Ectodermal cell (in vitro differentiated cells): ENCODE measurements around the gene SMIM44.

Experiments
- H3K27ac ChIP-seq: 2 replicates; pipeline ENCODE4 v1.7.0; 2013; ENCODE audit warnings: mild to moderate bottlenecking, low read depth, low read length; ENCODE audit not compliant: insufficient read depth, poor library complexity, severe bottlenecking
- H3K27me3 ChIP-seq: 2 replicates; pipeline ENCODE4 v1.7.0; 2013; ENCODE audit warnings: mild to moderate bottlenecking, low read length; ENCODE audit not compliant: insufficient read depth, control insufficient read depth, poor library complexity, severe bottlenecking
- H3K36me3 ChIP-seq: one replicate; pipeline ENCODE4 v1.7.0; 2013; ENCODE audit warnings: low read length; ENCODE audit not compliant: control insufficient read depth, insufficient read depth
- H3K4me1 ChIP-seq: one replicate; pipeline ENCODE4 v1.7.0; 2013; ENCODE audit warnings: low read length; ENCODE audit not compliant: control insufficient read depth, insufficient read depth
- H3K4me3 ChIP-seq: 2 replicates; pipeline ENCODE4 v1.7.0; 2013; ENCODE audit warnings: low read depth, low read length, control low read depth; ENCODE audit not compliant: insufficient read depth
- H3K9me3 ChIP-seq: 2 replicates; pipeline ENCODE4 v1.7.0; 2013; ENCODE audit warnings: mild to moderate bottlenecking, low read length, moderate library complexity; ENCODE audit not compliant: control insufficient read depth
- WGBS, 2 experiments: methylation state at CpG; one replicate each; pipeline ENCODE4 v1.1.7; 2013; ENCODE audit warnings: missing lambda C conversion rate in 2 of 2; 5-methylcytosine and 5-hydroxymethylcytosine counted together

The SMIM44 gene

DNA sequence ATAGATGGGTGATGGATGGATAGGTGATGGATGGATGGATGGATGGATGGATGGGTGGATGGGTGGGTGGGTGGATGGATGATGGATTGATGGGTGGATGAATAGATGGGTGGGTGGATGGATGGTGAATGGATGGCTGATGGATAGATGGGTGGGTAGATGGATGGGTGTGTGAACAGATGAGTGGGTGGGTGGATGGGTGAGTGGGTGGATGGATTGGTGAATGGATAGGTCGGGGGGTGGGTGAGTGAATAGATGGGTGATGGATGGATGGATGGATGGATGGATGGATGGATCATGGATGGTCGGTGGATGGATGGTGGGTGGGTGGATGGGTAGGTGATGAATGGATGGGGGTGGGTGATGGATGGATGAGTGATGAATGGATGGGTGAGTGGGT is 6.4 kb downstream of the SMIM44 start:
- Histone ChIP-seq H3K27me3 (peaks cover 37% of the 10 kb centered on the region), H3K9me3 (no peaks in the 10 kb centered on the region), H3K4me3 (no peak overlapping the region), H3K27ac (no peak overlapping the region), H3K36me3 (no peaks in the 10 kb centered on the region), H3K4me1 (no peaks in the 10 kb centered on the region)
- WGBS, 2 experiments, result 81 to 84% methylated on average over 2 of the region's 2 CpGs

DNA sequence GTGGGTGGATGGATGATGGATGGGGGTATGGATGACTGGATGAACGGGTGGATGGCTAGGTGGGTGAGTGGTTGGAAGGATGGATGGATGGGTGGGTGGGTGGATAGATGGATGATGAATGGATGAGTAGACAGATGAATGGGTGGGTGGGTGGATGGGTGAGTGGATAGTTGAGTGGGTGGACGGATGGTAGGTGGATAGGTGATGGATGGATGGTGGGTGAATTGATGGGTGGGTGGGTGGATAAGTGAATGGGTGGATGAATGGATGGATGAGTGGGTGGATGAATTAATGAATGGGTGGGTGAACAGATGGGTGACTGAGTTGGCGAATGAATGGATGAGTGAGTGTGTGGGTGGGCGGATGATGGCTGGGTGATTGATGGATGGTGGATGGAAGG is 7.8 kb downstream of the SMIM44 start:
- 79 to 80% methylated on average over 4 of the region's 4 CpGs for WGBS, 2 experiments
- Histone ChIP-seq H3K4me3 (no peak overlapping the region), H3K27me3 (peaks cover 48% of the 10 kb centered on the region), H3K36me3 (no peaks in the 10 kb centered on the region), H3K9me3 (no peaks in the 10 kb centered on the region), H3K27ac (no peak overlapping the region), H3K4me1 (no peaks in the 10 kb centered on the region)

DNA sequence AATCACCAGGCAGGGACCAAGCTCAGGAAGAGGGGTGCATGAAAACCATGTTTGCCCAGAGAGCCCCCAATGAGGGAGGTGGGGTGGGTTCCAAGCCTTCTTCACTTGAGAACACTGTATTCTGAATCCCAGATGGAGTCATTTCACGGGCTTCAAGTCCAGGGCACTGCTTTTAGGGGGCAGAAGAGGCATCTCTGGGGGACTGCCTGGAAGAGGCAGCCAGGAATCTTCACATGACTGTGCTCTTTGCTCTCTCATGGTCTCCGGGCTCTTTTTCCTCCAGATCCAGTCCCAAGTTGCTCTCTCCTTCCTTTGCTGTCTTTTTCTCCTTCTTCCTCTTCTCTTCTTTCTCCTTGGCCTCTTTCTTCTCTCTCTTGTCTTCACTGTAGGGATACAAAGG is 8.6 kb downstream of the SMIM44 start:
- H3K4me3 ChIP-seq, result no peak overlapping the region
- H3K36me3 ChIP-seq, result no peaks in the 10 kb centered on the region
- no peak overlapping the region for H3K27ac ChIP-seq
- H3K27me3 ChIP-seq, result peaks cover 57% of the 10 kb centered on the region
- no peaks in the 10 kb centered on the region for H3K4me1 ChIP-seq
- 78 to 82% methylated on average over 2 of the region's 2 CpGs for WGBS, 2 experiments
- no peaks in the 10 kb centered on the region for H3K9me3 ChIP-seq

DNA sequence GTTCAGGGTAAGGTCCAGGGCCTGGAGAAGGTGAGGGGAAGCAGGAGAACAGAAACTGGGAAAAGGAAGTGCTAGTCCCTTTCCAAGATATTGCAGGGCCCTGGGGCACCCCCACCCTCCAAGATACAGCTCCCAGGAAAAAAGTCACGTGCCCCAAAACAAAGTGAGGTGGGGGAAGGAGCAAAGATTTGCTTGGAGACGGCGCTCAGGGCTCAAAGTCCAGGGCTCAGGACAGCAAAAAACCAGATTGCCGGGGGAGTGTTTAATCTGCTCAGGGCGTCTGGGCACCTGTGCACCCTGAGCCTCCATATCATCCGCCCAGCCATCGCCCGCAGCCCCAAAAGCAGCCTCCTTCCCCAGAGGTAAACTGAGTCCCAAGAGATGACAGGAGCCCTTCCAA is 9.2 kb downstream of the SMIM44 start:
- no peak overlapping the region for H3K27ac ChIP-seq
- no peaks in the 10 kb centered on the region for H3K4me1 ChIP-seq
- no peaks in the 10 kb centered on the region for H3K9me3 ChIP-seq
- no peaks in the 10 kb centered on the region for H3K36me3 ChIP-seq
- 82 to 84% methylated on average over 8 of the region's 8 CpGs for WGBS, 2 experiments
- H3K27me3 ChIP-seq, result peaks cover 57% of the 10 kb centered on the region
- H3K4me3 ChIP-seq, result no peak overlapping the region

DNA sequence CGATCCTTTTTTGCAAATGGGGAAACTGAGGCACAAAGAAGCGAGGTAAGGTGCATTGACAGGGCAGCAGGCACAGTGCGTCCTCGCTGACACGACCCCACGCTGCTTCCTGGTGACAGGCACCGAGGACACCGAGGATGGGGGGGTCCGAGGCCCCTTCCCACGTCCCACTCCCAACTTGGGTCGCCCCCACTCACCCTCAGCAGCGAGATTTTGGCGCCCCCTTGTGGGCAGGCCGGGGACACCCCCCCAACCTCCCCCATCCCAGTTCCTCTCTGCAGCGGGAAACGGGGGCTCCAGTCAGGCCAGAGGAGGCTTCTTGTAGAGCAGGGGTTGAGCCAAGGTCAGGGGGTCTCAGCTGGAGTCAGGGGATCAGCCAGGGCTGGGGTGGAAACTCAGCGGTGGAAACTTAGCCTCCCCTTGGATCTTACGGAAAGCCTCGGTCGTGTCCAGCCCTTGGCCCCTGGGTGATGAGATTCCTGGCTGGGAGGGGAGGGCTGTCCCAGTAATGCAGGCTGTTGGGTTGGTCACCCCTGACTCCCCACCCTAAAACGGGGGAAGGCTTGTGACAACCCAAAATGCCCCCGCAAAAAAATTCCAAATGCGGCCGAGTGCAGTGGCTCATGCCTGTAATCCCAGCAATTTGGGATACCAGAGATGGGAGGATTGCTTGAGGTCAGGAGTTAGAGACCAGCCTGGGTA is 11.1 kb downstream of the SMIM44 start:
- Histone ChIP-seq H3K27ac (no peak overlapping the region), H3K36me3 (no peaks in the 10 kb centered on the region), H3K9me3 (no peaks in the 10 kb centered on the region), H3K27me3 (peaks cover 46% of the 10 kb centered on the region), H3K4me3 (no peak overlapping the region), H3K4me1 (no peaks in the 10 kb centered on the region)
- 44% methylated on average over 21 to 24 of the region's 24 CpGs for WGBS, 2 experiments

DNA sequence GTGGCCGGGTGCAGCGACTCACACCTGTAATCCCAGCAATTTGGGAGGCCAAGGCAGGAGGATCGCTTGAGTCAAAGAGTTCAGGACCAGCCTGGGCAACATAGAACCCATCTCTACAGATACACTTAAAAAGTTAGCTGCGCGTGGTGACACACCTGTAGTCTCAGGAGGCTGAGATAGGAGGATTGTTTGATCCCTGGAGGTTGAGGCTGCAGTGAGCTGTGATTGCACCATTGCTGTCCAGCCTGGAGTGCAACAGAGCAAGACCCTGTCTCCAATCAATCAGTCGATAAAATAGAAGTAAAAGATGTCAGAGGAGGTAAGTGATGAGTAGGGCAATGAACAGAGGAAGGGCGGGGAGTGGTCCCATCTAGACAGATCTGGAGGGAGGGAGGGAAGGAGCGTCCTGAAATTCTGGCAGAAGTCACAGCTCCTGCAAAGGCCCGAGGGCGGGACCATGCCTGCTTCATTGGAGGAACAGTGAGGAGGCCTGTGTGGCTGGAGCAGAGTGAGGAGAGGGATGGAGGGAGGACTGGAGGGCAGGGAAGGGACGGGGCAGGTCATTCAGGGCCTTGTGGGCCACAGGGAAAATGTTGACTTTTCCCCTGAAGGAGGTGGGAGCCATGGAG is 12.6 kb downstream of the SMIM44 start:
- H3K27me3 ChIP-seq, result peaks cover 50% of the 10 kb centered on the region
- no peak overlapping the region for H3K27ac ChIP-seq
- WGBS, 2 experiments, result 77% methylated on average over 11 of the region's 11 CpGs
- no peaks in the 10 kb centered on the region for H3K36me3 ChIP-seq
- no peaks in the 10 kb centered on the region for H3K4me1 ChIP-seq
- H3K9me3 ChIP-seq, result peaks cover 2% of the 10 kb centered on the region
- H3K4me3 ChIP-seq, result no peak overlapping the region

DNA sequence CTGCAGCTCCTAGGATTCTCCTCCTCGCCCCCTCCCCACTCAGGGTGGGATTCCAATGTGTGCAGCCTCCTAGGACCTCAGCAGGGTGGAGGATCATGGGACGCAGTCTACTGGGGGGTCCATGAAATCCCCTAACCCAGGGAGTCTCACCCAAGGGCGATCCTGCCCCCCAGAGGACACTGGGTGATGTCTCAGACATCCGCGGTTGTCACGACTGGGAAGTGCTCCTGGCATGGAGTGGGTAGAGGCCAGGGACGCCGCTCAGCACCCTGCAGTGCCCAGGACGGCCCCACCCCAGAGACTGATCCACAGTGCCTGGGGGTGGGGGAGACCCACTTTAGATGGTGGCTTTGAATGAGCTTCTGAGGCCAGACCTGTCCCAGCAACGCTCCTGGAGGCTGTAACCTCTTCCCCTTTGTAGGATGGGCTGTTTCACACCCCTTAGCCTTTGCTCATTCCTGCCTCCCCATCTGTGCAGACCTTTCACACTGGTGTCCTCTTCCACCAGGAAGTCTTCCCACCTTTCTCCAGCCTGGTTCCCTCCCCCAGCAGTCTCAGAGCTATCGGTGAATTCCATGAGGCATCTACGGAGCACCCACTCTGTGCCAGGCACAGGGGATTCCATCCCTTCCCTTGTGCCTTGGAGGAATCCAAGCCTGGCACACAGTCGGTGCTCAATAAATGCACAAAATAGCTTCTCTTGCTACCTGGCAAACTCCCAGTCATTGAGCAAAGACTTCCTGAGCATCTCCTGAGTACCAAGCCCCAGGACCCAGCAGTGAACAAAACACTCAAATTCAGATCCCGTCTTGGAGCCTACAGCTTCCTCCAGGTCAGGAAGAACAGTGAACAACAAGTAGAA is 13.4 kb downstream of the SMIM44 start:
- Histone ChIP-seq H3K27ac (no peak overlapping the region), H3K4me1 (no peaks in the 10 kb centered on the region), H3K27me3 (peaks cover 57% of the 10 kb centered on the region), H3K9me3 (peaks cover 2% of the 10 kb centered on the region), H3K4me3 (no peak overlapping the region), H3K36me3 (no peaks in the 10 kb centered on the region)
- 65% methylated on average over 14 of the region's 14 CpGs for WGBS, 2 experiments

DNA sequence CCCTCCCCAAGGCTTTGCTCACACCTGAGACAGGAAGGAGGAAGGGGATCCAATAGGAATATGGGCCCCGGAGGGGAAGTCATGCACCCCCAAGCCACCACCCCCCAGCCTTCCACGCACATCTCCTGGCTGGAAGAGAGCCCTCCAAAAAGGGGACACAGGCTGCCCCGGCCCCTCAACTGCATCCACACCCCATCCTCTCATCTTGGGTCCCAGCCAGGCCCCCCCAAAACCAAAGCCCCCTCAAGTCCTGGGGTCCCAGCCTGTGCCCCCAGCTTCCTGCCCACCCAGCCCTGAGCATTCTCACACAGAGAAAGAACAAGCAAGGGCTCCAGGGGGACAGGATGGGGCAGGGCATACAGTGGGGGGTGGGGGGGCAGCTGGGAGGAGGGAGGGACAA is 15.0 kb downstream of the SMIM44 start:
- Histone ChIP-seq H3K4me1 (peaks cover 8% of the 10 kb centered on the region), H3K9me3 (peaks cover 2% of the 10 kb centered on the region), H3K4me3 (no peak overlapping the region), H3K27ac (no peak overlapping the region), H3K36me3 (no peaks in the 10 kb centered on the region), H3K27me3 (peaks cover 63% of the 10 kb centered on the region)
- WGBS, 2 experiments, result 82 to 94% methylated on average over 3 of the region's 3 CpGs

DNA sequence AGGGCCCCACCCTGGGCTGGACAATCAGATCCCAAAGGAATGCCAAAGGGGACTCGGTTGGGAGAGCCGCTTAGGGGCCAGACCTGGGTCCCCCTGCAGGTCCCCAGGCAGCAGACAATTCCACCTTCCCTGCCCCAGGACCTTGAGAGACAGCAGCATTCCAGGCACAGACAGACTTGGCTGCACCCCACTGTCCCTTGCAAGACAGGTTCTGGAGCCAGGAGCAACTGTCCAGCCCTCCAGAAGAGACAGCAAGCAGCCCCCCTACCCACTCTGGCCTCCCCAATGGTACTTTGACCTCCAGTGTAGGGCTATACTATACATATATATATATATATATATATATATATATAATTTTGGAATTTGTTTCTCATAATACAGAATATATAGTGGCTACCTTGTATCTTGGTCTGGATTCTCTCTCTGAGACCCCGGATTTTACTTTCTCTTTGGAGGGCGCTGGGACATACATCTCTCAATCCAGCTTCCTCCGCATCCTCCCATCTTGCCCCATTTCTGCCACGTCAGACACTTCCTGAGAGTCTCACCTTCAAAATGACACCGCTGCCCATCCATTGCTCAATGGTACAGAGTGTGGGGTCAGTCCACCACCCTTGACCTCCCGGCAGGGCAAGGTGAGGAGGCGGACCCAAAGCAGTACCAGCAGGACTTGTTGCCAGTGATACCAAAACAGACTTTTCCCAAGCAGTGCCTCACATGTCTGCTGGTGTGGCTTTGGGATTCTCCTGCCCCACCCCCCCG is 15.6 kb downstream of the SMIM44 start:
- no peak overlapping the region for H3K27ac ChIP-seq
- H3K9me3 ChIP-seq, result peaks cover 2% of the 10 kb centered on the region
- H3K36me3 ChIP-seq, result no peaks in the 10 kb centered on the region
- H3K4me3 ChIP-seq, result no peak overlapping the region
- H3K27me3 ChIP-seq, result peaks cover 69% of the 10 kb centered on the region
- peaks cover 11% of the 10 kb centered on the region for H3K4me1 ChIP-seq
- WGBS, 2 experiments, result 84 to 87% methylated on average over 10 of the region's 10 CpGs
